ENCODE results near the gene TTC9. TPM values are rescaled to one million over a fixed set of nuclear protein-coding genes. Genes with fewer than 3 reads are reported as not detected.

Gene TTC9
- total and polyA plus RNA-seq, 9 of the 15 experiments (the other 6 are each of a cell fraction or from before 2014, with no cell fraction given), result 0.07 TPM; not detected in 8

DNA sequence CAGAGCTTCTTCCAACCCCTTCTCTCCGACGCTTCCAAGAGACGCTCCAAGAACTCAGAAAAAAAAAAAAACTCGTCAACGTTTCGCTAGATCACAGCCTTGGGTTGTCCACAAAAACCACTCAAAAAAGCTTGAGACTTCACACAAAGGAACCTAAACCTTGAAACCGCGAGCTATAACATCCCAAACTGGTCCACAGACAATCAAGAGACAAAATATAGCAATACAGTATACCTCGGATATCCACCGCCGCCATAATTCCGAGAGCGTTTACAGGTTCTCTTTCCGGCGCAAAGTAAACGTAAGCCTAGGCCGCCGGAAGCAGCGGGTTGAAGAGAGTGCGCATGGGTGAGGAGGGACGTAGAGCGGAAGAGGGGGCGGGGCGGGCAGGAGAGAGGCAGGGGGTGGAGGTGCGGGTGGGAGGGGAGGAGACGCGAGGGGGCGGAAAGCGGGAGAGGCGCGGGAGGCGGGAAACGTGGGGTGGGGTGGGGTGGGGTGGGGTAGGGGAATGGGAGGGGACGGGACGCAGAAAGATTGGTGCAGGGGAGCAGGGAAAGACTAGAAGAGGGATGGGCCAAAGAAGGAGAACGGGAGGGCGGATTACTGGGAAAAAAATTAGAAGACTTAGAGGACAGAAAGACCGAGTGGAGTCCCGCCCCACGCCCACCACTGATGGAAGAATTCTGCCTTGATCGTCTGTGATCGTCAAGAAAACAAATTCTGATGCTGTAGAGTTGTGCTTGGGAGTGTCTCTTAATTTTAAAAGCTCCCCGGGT lies 41.1 kb upstream of the TTC9 start, which contains the start of gene MED6 (continued):
- TF ChIP-seq, protein P1, sequence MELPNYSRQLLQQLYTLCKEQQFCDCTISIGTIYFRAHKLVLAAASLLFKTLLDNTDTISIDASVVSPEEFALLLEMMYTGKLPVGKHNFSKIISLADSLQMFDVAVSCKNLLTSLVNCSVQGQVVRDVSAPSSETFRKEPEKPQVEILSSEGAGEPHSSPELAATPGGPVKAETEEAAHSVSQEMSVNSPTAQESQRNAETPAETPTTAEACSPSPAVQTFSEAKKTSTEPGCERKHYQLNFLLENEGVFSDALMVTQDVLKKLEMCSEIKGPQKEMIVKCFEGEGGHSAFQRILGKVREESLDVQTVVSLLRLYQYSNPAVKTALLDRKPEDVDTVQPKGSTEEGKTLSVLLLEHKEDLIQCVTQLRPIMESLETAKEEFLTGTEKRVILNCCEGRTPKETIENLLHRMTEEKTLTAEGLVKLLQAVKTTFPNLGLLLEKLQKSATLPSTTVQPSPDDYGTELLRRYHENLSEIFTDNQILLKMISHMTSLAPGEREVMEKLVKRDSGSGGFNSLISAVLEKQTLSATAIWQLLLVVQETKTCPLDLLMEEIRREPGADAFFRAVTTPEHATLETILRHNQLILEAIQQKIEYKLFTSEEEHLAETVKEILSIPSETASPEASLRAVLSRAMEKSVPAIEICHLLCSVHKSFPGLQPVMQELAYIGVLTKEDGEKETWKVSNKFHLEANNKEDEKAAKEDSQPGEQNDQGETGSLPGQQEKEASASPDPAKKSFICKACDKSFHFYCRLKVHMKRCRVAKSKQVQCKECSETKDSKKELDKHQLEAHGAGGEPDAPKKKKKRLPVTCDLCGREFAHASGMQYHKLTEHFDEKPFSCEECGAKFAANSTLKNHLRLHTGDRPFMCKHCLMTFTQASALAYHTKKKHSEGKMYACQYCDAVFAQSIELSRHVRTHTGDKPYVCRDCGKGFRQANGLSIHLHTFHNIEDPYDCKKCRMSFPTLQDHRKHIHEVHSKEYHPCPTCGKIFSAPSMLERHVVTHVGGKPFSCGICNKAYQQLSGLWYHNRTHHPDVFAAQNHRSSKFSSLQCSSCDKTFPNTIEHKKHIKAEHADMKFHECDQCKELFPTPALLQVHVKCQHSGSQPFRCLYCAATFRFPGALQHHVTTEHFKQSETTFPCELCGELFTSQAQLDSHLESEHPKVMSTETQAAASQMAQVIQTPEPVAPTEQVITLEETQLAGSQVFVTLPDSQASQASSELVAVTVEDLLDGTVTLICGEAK (IDR thresholded peaks at IDR 0.05), result peak; percentile 93
- TF ChIP-seq, protein P1 (CRISPR knock-in tag; IDR thresholded peaks at IDR 0.05), result no peak
- TF ChIP-seq MED1 (CRISPR knock-in tag; IDR thresholded peaks at IDR 0.05; ENCODE audit: borderline replicate concordance), result no peak
- no peak for TF ChIP-seq NCOR1 (IDR thresholded peaks at IDR 0.05)
- no peak for TF ChIP-seq ZBTB1 (CRISPR knock-in tag; IDR thresholded peaks at IDR 0.05; ENCODE audit: borderline replicate concordance, low read depth)
- TF ChIP-seq KHSRP (IDR thresholded peaks at IDR 0.05), result no peak
- TF ChIP-seq FOXA1 (IDR thresholded peaks at IDR 0.05; ENCODE audit: borderline replicate concordance), result no peak
- no peak for TF ChIP-seq ZNF282 (CRISPR knock-in tag; IDR thresholded peaks at IDR 0.05)
- no peak for TF ChIP-seq BRD9 (IDR thresholded peaks at IDR 0.05; ENCODE audit: low read depth, partially characterized antibody)
- TF ChIP-seq KDM4B (IDR thresholded peaks at IDR 0.05; ENCODE audit: borderline replicate concordance in 2 of 2, low read depth in 1 of 2), result no peak
- TF ChIP-seq ATF1 (CRISPR knock-in tag; IDR thresholded peaks at IDR 0.05), result peak; percentile 86
- TF ChIP-seq ATF1 (tag; IDR thresholded peaks at IDR 0.05), result peak; percentile 95
- TF ChIP-seq CCAR2 (IDR thresholded peaks at IDR 0.05; ENCODE audit: low read depth, low read length), result no peak
- TF ChIP-seq FOXK2 (conservative IDR thresholded peaks at IDR 0.05 in 1 of 2, IDR thresholded peaks at IDR 0.05 in 1 of 2; ENCODE audit: low read depth in 2 of 2), result peak; percentile 81 to 89
- no peak for TF ChIP-seq FOXA3 (CRISPR knock-in tag; conservative IDR thresholded peaks at IDR 0.05 in 1 of 2, IDR thresholded peaks at IDR 0.05 in 1 of 2)
- TF ChIP-seq SIX5 (IDR thresholded peaks at IDR 0.05; ENCODE audit: borderline replicate concordance in 1 of 2, insufficient read depth in 1 of 2, low read depth in 1 of 2, low read length in 2 of 2), result peak in 1 of 2 experiments; percentile 24; a peak in 1 of 4 replicates
- TF ChIP-seq ETV1 (tag; conservative IDR thresholded peaks at IDR 0.05; ENCODE audit: low read depth), result no peak
- TF ChIP-seq, protein P2, sequence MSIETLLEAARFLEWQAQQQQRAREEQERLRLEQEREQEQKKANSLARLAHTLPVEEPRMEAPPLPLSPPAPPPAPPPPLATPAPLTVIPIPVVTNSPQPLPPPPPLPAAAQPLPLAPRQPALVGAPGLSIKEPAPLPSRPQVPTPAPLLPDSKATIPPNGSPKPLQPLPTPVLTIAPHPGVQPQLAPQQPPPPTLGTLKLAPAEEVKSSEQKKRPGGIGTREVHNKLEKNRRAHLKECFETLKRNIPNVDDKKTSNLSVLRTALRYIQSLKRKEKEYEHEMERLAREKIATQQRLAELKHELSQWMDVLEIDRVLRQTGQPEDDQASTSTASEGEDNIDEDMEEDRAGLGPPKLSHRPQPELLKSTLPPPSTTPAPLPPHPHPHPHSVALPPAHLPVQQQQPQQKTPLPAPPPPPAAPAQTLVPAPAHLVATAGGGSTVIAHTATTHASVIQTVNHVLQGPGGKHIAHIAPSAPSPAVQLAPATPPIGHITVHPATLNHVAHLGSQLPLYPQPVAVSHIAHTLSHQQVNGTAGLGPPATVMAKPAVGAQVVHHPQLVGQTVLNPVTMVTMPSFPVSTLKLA (conservative IDR thresholded peaks at IDR 0.05), result peak; percentile 23 to 59; a peak in 1 of 4 replicates
